HPDE6-E6E7 (cell line): ENCODE data around the gene RNF224.
A peak's percentile ranks its signal among the peaks of the same experiment; 100 is the strongest.

Experiments used
- DNase-seq: peaks from one replicate; pipeline ENCODE4 v3.0.0; 2011; ENCODE audit warnings: missing footprints; ENCODE audit errors: extremely low spot score

The RNF224 gene

DNA sequence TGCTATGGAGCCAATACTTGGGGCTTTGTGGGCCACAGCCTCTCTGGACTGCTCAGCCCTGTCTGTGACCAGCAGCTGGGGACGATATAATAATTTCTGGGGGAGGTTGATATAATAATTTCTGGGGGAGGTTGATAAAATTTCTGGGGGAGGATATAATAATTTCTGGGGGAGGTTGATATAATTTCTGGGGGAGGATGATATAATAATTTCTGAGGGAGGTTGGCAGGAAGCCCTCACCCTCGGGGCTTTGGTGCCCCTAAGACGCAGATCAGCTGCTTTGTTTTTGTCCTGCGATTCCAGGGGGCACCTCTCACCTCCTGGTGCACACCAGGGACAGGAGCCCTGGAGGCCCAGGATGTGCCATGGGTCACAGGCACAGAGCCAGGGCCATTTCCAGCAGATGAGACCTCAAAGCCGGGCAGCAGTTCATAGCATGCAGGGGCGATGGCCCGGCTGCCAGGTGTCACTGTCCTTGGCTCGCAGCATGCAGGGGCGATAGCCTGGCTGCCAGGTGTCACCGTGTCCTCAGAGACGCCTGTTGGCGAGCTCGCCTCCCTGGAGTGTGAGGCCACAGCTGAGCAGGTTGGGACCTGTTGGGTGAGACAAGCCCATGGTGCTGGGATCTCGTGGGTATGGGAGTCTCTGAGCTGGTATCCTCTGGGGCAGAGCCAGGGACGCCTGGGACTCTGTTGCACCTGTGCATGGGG is 46.5 kb downstream of the RNF224 start:
- peak; percentile 83 for DNase-seq

DNA sequence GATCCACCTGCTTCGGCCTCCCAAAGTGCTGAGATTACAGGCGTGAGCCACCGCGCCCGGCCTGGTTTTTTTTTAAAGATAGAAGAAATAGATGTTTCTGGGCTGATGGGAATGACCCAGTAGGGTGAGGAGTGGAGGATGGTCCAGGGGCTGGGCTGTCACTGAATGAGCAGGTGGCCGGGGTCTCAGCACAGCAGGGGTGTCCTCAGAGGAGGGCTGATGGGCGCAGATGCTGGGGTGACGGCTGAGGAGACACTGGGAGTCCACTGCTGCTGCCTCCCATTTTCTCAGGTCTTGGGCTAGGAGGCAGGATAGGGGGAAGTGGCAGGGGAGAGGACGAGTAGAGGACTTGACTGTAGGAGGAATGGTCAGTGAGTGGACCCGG is 47.9 kb downstream of the RNF224 start:
- DNase-seq, result no peak

DNA sequence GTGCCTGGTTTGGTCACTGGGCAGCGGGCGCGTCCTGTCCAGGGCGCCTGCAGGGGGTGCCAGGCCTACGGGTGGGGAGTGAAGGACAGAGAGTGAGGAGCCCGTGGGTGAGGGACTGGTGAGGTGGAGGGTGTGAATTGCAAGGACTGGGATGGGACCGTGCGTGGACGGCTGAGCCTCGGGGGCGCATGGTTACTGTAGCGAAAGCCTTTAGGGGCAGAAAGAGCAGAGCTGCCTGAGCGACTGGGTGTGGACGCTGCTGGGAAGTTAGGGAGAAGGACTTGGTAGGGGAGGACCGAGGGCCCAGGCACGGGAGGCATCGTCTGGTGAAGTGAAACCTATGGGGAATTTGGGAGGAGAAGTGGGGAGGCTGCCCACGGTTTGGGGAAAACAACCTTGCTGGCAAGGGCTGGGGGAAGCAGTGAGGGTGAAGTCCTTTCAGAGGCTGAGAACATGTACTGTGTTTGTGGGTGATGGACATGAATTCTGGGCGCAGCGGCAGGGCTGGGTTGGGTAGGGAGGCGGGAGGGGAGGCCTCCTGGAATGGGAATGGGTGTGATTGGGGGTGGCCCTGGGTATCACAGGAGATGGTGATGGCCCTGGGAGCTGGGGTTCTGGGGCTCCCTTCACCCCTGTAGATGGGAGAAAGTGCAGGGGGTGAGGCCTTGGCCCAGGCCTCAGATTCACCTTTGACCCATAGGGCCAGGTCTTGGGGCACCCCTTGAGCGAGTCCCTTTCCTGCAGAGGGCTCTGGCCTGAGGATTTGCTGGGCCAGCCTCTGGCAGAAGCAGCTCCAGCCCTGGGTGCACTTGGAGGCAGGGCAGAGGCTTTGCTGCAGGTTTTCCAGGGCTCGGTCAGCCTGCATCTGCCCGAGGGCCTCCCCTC is 48.5 kb downstream of the RNF224 start:
- no peak for DNase-seq

DNA sequence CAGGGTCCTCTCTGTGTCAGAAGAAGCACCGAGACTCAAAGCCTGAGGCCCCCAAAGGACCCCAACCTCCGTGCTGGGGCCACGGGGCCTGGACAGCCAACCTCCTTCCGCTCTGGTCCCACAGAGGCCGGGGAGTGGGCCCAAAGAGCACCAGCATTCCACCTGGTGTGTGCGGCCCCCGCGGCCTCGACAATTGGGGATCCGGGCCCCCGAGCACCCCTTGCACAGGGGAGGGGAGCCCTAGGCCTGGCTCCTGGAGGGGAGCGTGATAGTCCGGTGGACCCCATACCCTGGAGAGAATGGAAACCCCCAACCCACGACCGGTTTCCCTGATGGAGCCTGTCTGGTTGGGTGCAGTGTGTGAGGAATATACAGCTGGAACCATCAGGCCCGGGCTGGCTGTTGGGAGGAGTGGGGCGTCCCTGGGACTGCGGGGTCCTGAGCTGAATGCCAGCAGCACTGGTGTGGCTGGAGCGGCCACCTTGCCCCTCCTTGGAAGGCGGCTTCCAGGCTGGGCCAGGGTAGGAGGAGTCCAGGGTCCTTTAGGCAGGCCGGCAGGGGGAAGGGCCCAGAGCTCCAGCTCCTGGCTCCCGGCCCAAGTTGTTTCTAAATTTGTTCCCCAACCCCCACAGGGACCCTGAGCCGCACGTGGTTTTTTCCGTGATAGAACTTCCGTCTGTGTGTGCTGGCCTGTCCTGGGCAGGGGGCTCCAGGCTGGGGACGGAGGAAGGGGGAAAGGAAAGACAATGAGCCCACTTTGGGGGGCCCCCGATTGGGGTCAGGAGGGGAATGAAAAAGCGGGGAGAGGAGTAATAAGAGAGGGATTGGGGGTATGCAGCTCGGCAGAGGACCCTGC is 49.4 kb downstream of the RNF224 start:
- no peak for DNase-seq

DNA sequence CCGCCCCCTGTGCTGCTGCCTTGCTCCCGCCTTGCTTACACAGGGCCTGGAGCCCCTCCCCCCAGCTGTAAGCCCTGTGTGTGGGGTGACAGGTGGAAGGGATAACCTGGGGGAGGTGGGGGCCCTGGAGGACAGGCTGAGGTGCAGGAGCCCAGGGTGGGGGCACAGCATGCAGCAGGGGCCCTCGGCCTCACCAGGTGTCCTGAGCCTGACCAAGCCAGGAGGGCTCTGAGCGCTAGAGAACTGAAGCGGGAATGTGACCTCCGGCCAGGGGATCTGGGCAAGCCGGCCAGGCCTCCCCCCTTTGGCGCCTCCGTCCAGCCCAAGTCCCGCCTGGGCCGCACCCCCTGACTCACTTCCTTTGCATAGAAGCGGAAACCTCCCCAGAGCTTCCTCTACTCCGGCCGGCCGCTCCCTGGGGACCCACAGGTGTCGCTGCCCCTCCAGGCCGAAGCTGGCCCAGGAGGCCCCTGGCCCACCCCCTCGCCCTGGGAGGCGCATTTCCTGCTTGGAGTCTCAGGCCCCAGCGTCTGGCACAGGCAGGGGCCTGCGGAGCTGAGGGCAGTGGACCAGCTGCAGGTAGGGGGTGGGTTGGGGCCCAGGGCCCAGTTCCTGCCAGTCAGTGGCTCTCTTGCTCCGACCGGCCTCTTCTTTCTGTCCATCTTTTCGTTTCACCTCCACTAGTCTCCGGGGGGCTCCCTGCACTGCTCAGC is 50.2 kb downstream of the RNF224 start, which contains the start of gene TOR4A:
TSS of gene TOR4A (plus strand) at position 398 of the 713 bp plus-strand sequence. CDS start 964 bp downstream, outside the sequence.
- DNase-seq, result peak; percentile 94

DNA sequence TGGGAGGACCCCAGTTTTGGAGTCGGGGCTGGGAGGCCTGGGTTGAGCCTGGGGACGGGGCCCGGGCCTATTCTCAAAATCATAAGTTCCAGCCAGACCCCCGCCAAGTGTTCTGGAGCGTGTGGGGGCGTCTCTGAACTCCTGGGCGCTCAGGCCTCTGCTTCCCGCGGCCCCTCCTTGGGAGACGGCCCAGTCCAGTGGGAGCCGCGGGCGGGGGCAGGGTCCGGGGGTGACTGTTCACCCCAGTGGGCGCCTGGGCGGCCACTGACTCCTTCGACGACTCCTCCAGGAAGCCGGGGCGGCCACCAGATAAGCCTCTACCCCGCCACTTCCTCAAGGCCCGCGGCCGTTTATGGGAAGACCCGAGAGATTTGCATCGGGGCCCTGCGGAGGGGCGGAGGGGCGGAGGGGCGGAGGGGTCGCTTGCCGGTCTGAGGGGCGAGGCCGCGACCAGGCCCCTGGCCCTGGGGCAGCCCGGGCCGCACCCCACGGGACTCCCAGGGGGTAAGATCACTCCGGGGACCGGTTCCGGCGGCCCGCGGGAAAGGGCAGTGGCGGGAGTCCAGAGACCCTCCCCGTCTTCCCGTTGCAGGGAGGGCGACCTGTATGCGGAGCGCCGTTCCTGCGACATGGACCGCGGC is 50.9 kb downstream of the RNF224 start:
- DNase-seq, result no peak
